ENCODE measurements around the gene RAD51D. TPM values are rescaled to one million over a fixed set of nuclear protein-coding genes. Genes with fewer than 3 reads are reported as not detected.
"Not testable (repeated sequence)": the region's sequence is repeated elsewhere in the genome, so short reads cannot be mapped to it uniquely, and the experiment has no call there.

The RAD51D gene
- polyA plus RNA-seq, 4 donors, result 10.9 to 12.9 (median 11.3) TPM

- no peak for DNase-seq (ENCODE audit: low read depth in 4 of 4, low spot score in 3 of 4)
Measured at GRCh38 chr17:35095741-35096140, 23.9 kb downstream of the RAD51D start.

GRCh38 chr17:35094902-35095301, 24.8 kb downstream of the RAD51D start:
- no peak for DNase-seq (ENCODE audit: low read depth in 4 of 4, low spot score in 3 of 4)

DNA sequence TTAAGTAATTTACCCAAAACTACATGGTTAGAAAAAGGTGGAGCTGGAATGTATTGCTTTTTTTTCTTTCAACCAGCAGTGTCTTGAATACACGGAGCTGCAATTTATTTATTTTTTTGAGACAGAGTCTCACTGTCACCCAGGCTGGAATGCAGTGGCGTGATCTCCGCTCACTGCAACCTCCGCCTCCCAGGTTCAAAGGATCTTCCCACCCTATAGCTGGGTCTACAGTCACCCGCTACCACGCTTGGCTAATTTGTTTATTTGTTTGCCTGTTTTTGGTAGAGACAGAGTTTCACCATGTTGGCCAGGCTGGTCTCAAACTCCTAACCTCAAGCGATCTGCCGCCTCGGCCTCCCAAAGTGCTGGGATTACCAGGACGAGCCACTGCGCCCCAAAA, 29.0 kb downstream of the RAD51D start:
- not testable (repeated sequence) for DNase-seq (ENCODE audit: low read depth in 4 of 4, low spot score in 3 of 4)

GRCh38 chr17:35089586-35090296, 29.9 kb downstream of the RAD51D start:
- DNase-seq (ENCODE audit: low read depth in 4 of 4, low spot score in 3 of 4), result no peak

DNA sequence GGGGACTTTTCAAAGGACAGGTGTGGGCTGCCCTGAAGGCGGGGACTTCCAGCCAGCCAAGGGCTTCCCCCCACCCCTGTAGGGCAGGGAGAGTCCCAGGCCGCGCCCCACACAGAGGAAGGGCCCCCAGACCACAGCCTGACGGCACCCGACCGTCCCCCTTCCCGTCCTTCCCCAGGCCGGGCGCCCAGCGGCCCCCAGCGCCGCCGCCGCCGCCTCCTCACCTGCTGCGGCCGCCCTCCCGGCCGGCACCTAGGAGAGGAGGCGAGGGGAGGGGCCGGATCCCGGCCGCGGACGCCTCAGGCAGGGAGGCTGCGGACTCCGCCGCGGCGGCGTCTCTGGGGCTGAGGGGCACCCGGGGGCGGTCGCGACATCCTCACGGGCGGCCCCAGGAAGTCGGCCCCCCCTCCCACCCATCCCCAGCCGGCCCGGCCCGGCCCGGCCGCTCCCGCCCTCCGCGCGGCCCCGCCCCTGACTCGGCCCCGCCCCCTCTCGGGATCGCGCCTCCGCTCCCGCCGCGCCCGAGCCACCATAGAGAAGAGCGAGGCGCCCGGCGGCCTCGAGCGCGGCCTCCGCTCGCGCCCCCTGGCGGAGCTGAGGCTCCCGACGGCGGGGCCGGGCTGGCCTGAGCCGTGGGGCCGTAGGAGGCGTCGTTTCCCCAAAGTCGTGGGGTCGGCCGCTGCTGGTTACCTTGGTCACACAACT, 30.6 kb downstream of the RAD51D start:
- DNase-seq (ENCODE audit: low read depth in 4 of 4, low spot score in 3 of 4), result peak; percentile 67 to 77 (median 72)

DNA sequence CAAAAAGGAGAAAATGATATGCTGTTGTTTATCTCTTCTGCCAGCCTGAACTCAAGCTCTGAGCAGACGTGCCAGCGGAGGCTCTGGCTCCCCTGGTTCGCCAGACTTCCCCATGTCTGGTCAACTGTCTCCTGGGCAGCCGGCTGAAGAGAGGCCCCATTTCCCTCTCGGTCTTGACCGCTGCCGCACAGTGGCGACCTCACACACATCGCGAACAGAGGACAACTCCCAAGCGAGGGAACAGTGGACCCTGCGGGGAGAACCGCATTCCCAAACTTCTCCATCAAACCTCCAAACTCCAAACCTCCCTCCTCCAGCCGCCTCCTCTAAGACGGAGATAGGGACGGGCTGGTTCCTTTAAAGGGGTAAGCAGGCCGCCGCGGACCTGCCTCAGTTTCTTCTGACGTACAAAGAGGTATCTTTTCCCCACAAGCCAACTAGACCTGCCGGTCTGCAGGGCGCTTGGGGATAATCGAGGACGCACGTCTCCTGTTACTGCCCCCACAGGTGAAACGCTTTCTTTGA, 31.2 kb downstream of the RAD51D start:
- DNase-seq (ENCODE audit: low read depth in 4 of 4, low spot score in 3 of 4), result peak in 3 of 4 donors; percentile 18 to 35 (median 33)

- DNase-seq (ENCODE audit: low read depth in 4 of 4, low spot score in 3 of 4), result peak in 1 of 4 donors; percentile 7
Measured at GRCh38 chr17:35087731-35088355, 31.8 kb downstream of the RAD51D start.

DNA sequence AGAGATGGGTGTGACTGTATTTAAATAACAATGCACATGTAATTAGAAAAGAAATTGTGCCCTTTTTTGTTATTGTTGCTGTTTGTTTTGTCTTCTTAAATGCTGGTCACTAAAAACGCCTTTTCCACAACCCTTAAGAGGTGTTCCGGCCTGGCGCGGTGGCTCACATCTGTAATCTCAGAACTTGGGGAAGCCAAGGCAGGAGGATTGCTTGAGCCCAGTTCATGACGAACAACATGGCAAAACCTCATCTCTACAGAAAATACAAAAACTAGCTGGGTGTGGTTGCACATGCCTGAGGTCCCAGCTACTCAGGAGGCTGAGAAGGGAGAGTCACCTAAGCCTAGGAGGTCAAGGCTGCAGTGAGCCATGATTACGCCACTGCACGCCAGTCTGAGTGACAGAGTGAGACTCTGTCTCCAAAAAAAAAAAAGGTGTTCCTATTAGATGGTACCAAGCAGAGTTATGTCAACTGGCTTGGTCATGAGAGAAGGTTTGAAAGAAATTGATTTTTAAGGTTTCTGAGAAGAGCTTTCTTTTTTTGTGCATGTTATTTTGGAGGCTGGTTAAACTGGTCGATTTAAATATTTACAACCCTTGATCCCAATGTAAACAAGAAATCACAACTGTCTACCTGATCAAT, 32.6 kb downstream of the RAD51D start:
- no peak for DNase-seq (ENCODE audit: low read depth in 4 of 4, low spot score in 3 of 4)

GRCh38 chr17:35086164-35086563, 33.5 kb downstream of the RAD51D start:
- DNase-seq (ENCODE audit: low read depth in 4 of 4, low spot score in 3 of 4), result no peak

- DNase-seq (ENCODE audit: low read depth in 4 of 4, low spot score in 3 of 4), result no peak
Measured at GRCh38 chr17:35084987-35085386, 34.7 kb downstream of the RAD51D start.

GRCh38 chr17:35083071-35083470, 36.6 kb downstream of the RAD51D start:
- DNase-seq (ENCODE audit: low read depth in 4 of 4, low spot score in 3 of 4), result no peak

GRCh38 chr17:35082073-35082657, 37.5 kb downstream of the RAD51D start:
- no peak for DNase-seq (ENCODE audit: low read depth in 4 of 4, low spot score in 3 of 4)

GRCh38 chr17:35081638-35082037, 38.0 kb downstream of the RAD51D start:
- no peak for DNase-seq (ENCODE audit: low read depth in 4 of 4, low spot score in 3 of 4)

- no peak for DNase-seq (ENCODE audit: low read depth in 4 of 4, low spot score in 3 of 4)
Measured at GRCh38 chr17:35080536-35080935, 39.1 kb downstream of the RAD51D start.

- no peak for DNase-seq (ENCODE audit: low read depth in 4 of 4, low spot score in 3 of 4)
Measured at GRCh38 chr17:35079547-35080423, 39.9 kb downstream of the RAD51D start.

GRCh38 chr17:35076874-35077273, 42.8 kb downstream of the RAD51D start:
- no peak for DNase-seq (ENCODE audit: low read depth in 4 of 4, low spot score in 3 of 4)

GRCh38 chr17:35074711-35075707, 44.7 kb downstream of the RAD51D start:
- no peak for DNase-seq (ENCODE audit: low read depth in 4 of 4, low spot score in 3 of 4)

GRCh38 chr17:35073991-35074627, 45.6 kb downstream of the RAD51D start:
- no peak for DNase-seq (ENCODE audit: low read depth in 4 of 4, low spot score in 3 of 4)

Data from right renal pelvis (tissue), 4 donors.